SK-N-SH (cell line): Measurements from ENCODE around the gene SLC5A8. TPM values are rescaled to one million over a fixed set of nuclear protein-coding genes. Genes with fewer than 3 reads are reported as not detected.

Source experiments
- CTCF ChIA-PET: fragments of 300-600, 350-600 bp; formaldehyde crosslinking; extraction: SDS; loops from one replicate; lab custom pipeline; 2021; lab: Yijun Ruan, JAX
- POLR2A ChIA-PET: fragments of 350-600 bp; sonication (Branson Sonifier 250); formaldehyde crosslinking; extraction: SDS; loops from one replicate; lab custom pipeline; 2020; ENCODE audit warnings: antibody characterized with exemption, inconsistent platforms; lab: Yijun Ruan, JAX
- DNase-seq: peaks from one replicate; pipeline ENCODE4 v3.0.0; 2012
- H2AFZ ChIP-seq: fragments of 200-600 bp; sonication (generic); 2 replicates; pipeline ENCODE4 v1.8.1; 2016; ENCODE audit warnings: antibody characterized with exemption, mild to moderate bottlenecking, low read depth
- H3F3A ChIP-seq: fragments of 200-600 bp; sonication (generic); replicated peaks from 2 replicates; pipeline ENCODE3; 2016; ENCODE audit warnings: antibody characterized with exemption, mild to moderate bottlenecking; ENCODE audit not compliant: insufficient read depth
- H3K27ac ChIP-seq, 2 experiments: fragments of 200-500 bp in 1 of 2; fragments of 200-600 bp in 1 of 2; sonication (Bioruptor generic) in 1 of 2; sonication (generic), shearing (Covaris generic) in 1 of 2; 2 replicates each; pipeline versions ENCODE4 v1.5.1 to v1.6.1; 2014 to 2016; ENCODE audit warnings: low read depth in 2 of 2, inconsistent platforms in 1 of 2, low read length in 1 of 2, mild to moderate bottlenecking in 1 of 2, mixed read lengths in 1 of 2
- H3K27me3 ChIP-seq: fragments of 200-600 bp; sonication (generic), shearing (Covaris generic); 2 replicates; pipeline ENCODE4 v1.6.1; 2016; ENCODE audit warnings: mixed run types; ENCODE audit not compliant: insufficient read depth
- H3K36me3 ChIP-seq, 2 experiments: fragments of 200-500 bp in 1 of 2; fragments of 200-600 bp in 1 of 2; sonication (Bioruptor generic) in 1 of 2; sonication (generic) in 1 of 2; replicated peaks in 1 of 2; 2 replicates each; pipeline versions ENCODE3 to v1.5.1; 2014 to 2016; ENCODE audit warnings: low read length in 1 of 2, mild to moderate bottlenecking in 1 of 2; ENCODE audit not compliant: insufficient read depth in 2 of 2, control insufficient read depth in 1 of 2
- H3K4me1 ChIP-seq, 2 experiments: fragments of 200-500 bp in 1 of 2; fragments of 200-600 bp in 1 of 2; sonication (Bioruptor generic) in 1 of 2; sonication (generic), shearing (Covaris generic) in 1 of 2; 2 replicates each; pipeline versions ENCODE4 v1.5.1 to v1.6.1; 2014 to 2016; ENCODE audit warnings: low read depth in 1 of 2, low read length in 1 of 2, mixed run types in 1 of 2; ENCODE audit not compliant: insufficient read depth in 2 of 2, control insufficient read depth in 1 of 2
- H3K4me2 ChIP-seq: fragments of 200-600 bp; sonication (generic), shearing (Covaris generic); 2 replicates; pipeline ENCODE4 v1.6.1; 2017; ENCODE audit warnings: mixed run types
- H3K4me3 ChIP-seq, 2 experiments: fragments of 200-500 bp in 1 of 2; fragments of 200-600 bp in 1 of 2; sonication (Bioruptor generic) in 1 of 2; sonication (generic), shearing (Covaris generic) in 1 of 2; 2 replicates each; pipeline versions ENCODE4 v1.5.1 to v1.8.1; 2014 to 2016; ENCODE audit warnings: low read depth in 2 of 2, inconsistent platforms in 1 of 2, low read length in 1 of 2, mild to moderate bottlenecking in 1 of 2, mixed read lengths in 1 of 2, moderate library complexity in 1 of 2
- H3K79me2 ChIP-seq: fragments of 200-600 bp; sonication (generic); 2 replicates; pipeline ENCODE4 v1.8.1; 2017; ENCODE audit warnings: mild to moderate bottlenecking; ENCODE audit not compliant: insufficient read depth
- H3K9ac ChIP-seq: fragments of 200-600 bp; sonication (generic); 2 replicates; pipeline ENCODE4 v1.6.1; 2017; ENCODE audit warnings: mixed run types
- H3K9me2 ChIP-seq: fragments of 200-600 bp; sonication (generic); 2 replicates; pipeline ENCODE4 v1.6.1; 2017; ENCODE audit warnings: mixed run types
- H3K9me3 ChIP-seq: fragments of 200-600 bp; sonication (generic); 2 replicates; pipeline ENCODE4 v1.6.1; 2017; ENCODE audit warnings: mixed run types, mild to moderate bottlenecking, moderate library complexity
- H4K20me1 ChIP-seq: fragments of 200-600 bp; sonication (generic); 2 replicates; pipeline ENCODE4 v1.6.1; 2017; ENCODE audit warnings: mild to moderate bottlenecking, mixed run types; ENCODE audit not compliant: insufficient read depth
- CHD2 ChIP-seq: fragments of 150-350 bp; IDR thresholded peaks from 2 replicates; pipeline ENCODE4 v1.6.1; 2018; ENCODE audit warnings: low read length; ENCODE audit not compliant: partially characterized antibody
- FOSL2 ChIP-seq: IDR thresholded peaks from 2 replicates; pipeline ENCODE4 v1.4.0; 2012; ENCODE audit warnings: low read depth, mild to moderate bottlenecking, moderate library complexity, borderline replicate concordance
- FOXM1 ChIP-seq: IDR thresholded peaks from 2 replicates; pipeline ENCODE4 v1.4.0; 2012; ENCODE audit warnings: low read depth, mild to moderate bottlenecking
- GATA2 ChIP-seq: sonication (generic); formaldehyde crosslinking; IDR thresholded peaks from 2 replicates; pipeline ENCODE4 v1.5.0; 2020; ENCODE audit warnings: mild to moderate bottlenecking, missing genetic modification reagents
- IRF3 ChIP-seq: fragments of 150-350 bp; IDR thresholded peaks from 2 replicates; pipeline ENCODE4 v1.6.1; 2016; ENCODE audit warnings: mild to moderate bottlenecking, low read depth, low read length
- JUND ChIP-seq: IDR thresholded peaks from 2 replicates; pipeline ENCODE4 v1.4.0; 2012
- MXI1 ChIP-seq: IDR thresholded peaks from 2 replicates; pipeline ENCODE4 v1.6.1; 2012; ENCODE audit warnings: mild to moderate bottlenecking, low read depth, low read length, improper control_type of control experiment
- NFIC ChIP-seq: IDR thresholded peaks from 2 replicates; pipeline ENCODE4 v1.4.0; 2012; ENCODE audit warnings: borderline replicate concordance
- NRF1 ChIP-seq: IDR thresholded peaks from 2 replicates; pipeline ENCODE4 v1.6.1; 2012; ENCODE audit warnings: low read depth, mild to moderate bottlenecking, low read length
- PBX3 ChIP-seq: IDR thresholded peaks from 2 replicates; pipeline ENCODE4; 2012
- RCOR1 ChIP-seq: fragments of 150-350 bp; IDR thresholded peaks from 2 replicates; pipeline ENCODE4 v1.6.1; 2017; ENCODE audit warnings: antibody characterized with exemption, low read length
- REST ChIP-seq: IDR thresholded peaks from 2 replicates; pipeline ENCODE4 v1.6.1; 2012; ENCODE audit warnings: mild to moderate bottlenecking, low read depth, low read length, moderate library complexity
- SIN3A ChIP-seq: IDR thresholded peaks from 2 replicates; pipeline ENCODE4 v1.6.1; 2012; ENCODE audit warnings: low read depth, mild to moderate bottlenecking, low read length, moderate library complexity, borderline replicate concordance
- SMC3 ChIP-seq: IDR thresholded peaks from 2 replicates; pipeline ENCODE4 v1.6.1; 2012; ENCODE audit warnings: low read depth, low read length, improper control_type of control experiment
- TAF1 ChIP-seq: IDR thresholded peaks from 2 replicates; pipeline ENCODE4 v1.6.1; 2012; ENCODE audit warnings: low read depth, mild to moderate bottlenecking, low read length, moderate library complexity, borderline replicate concordance
- TEAD4 ChIP-seq: IDR thresholded peaks from 2 replicates; pipeline ENCODE4 v1.4.0; 2012; ENCODE audit warnings: mild to moderate bottlenecking, borderline replicate concordance; ENCODE audit not compliant: insufficient read depth
- USF2 ChIP-seq: fragments of 150-350 bp; IDR thresholded peaks from 2 replicates; pipeline ENCODE4 v1.6.1; 2017; ENCODE audit warnings: antibody characterized with exemption, low read length, low read depth, borderline replicate concordance
- YY1 ChIP-seq: IDR thresholded peaks from 2 replicates; pipeline ENCODE4 v1.4.0; 2012; ENCODE audit warnings: low read depth, mild to moderate bottlenecking
- ZBTB33 ChIP-seq: IDR thresholded peaks from 2 replicates; pipeline ENCODE4 v1.4.0; 2012; ENCODE audit warnings: low read depth, borderline replicate concordance
- WGBS: methylation state at CpG from one replicate; pipeline ENCODE4 v1.1.6; 2017; ENCODE audit warnings: low lambda C conversion rate; 5-methylcytosine and 5-hydroxymethylcytosine counted together
- polyA plus RNA-seq, 3 experiments: library from polyadenylated mRNA; depleted of rRNA; stranded (reverse); fragments of >200 nt; gene quantifications; 2 replicates each; pipeline ENCODE4 v1.2.3, GENCODE V29; 2012

Gene SLC5A8
- polyA plus RNA-seq, 1 of the 3 experiments (the other 2 are of a cell fraction), result not detected

DNA sequence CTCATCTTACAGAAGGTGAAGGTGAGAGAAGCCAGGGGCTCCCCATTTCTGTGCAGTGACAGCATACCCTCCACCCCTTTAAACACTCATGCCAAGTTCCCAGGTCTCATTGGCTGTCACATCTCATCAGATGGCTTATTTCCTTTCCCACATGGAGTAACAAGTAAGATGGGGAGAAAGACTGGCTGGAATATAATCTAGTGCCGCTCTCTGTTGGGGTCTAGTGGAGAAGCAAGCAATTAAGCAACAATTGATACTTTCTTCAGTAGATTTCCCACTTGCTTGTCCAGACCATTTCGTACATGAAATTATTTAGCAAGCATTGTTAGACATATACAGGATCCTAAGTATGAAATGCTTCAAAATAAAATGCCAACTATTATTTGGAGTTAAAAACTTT is 92.2 kb downstream of the SLC5A8 start:
- Histone ChIP-seq H3K9me2 (no peaks in the 10 kb centered on the region), H3K4me2 (no peak overlapping the region), H3K27me3 (no peaks in the 10 kb centered on the region), H3K4me3 (no peak overlapping the region), H3K36me3 (peaks cover 0 to 3% of the 10 kb centered on the region in 2 experiments), H4K20me1 (no peaks in the 10 kb centered on the region), H3F3A (no peaks in the 10 kb centered on the region), H3K9ac (no peak overlapping the region), H3K4me1 (no peaks in the 10 kb centered on the region), H3K79me2 (no peaks in the 10 kb centered on the region), H3K9me3 (no peaks in the 10 kb centered on the region), H2AFZ (no peak overlapping the region)
- POLR2A ChIA-PET, result no interaction called here
- WGBS, result 54% methylated on average over 2 of the region's 2 CpGs
- no peak for DNase-seq
- TF ChIP-seq FOXM1 (no peak), ZBTB33 (no peak), PBX3 (no peak), TEAD4 (no peak), SIN3A (no peak), REST (no peak), SMC3 (no peak), MXI1 (no peak), NFIC (no peak), FOSL2 (no peak), CHD2 (no peak), RCOR1 (no peak), TAF1 (no peak), GATA2 (CRISPR knock-in tag) (no peak), NRF1 (no peak), USF2 (no peak), YY1 (no peak), IRF3 (no peak), JUND (no peak)
- TF ChIP-seq, all 33 proteins: peak for 0
- no peak overlapping the region for H3K27ac ChIP-seq
- CTCF ChIA-PET, result no interaction called here
